ENCODE measurements around the gene TBC1D22A.

- TF ChIP-seq EZH2phosphoT487 (IDR thresholded peaks at IDR 0.05) = no peak
- TF ChIP-seq CTCF (IDR thresholded peaks at IDR 0.05) = no peak
Observed at GRCh38 chr22:46798041-46798365, 35.6 kb downstream of the TBC1D22A start.

Data from neural progenitor cell (in vitro differentiated cells).